NCI-H345 treated with DMSO at 0.1 percent for 48 hours (cell line): ENCODE data around the gene ENOX1.
A peak's percentile ranks its signal among the peaks of the same experiment; 100 is the strongest.

Experiments
- DNase-seq: peaks from one replicate; lab custom pipeline; 2025; ENCODE audit not compliant: unreplicated experiment; lab: John Stamatoyannopoulos, UW

Gene ENOX1

GRCh38 chr13:43329702-43330101 lies 457.1 kb downstream of the ENOX1 start:
- DNase-seq, result no peak

GRCh38 chr13:43328907-43329306 lies 457.9 kb downstream of the ENOX1 start:
- DNase-seq, result no peak

- DNase-seq, result no peak
Measured at GRCh38 chr13:43326100-43326499, 460.7 kb downstream of the ENOX1 start.

GRCh38 chr13:43325636-43326035 lies 461.1 kb downstream of the ENOX1 start:
- no peak for DNase-seq

GRCh38 chr13:43324129-43324528 lies 462.6 kb downstream of the ENOX1 start:
- no peak for DNase-seq

- DNase-seq, result no peak
Measured at GRCh38 chr13:43319617-43320444, 466.9 kb downstream of the ENOX1 start.

- DNase-seq, result no peak
Measured at GRCh38 chr13:43316946-43317353, 469.8 kb downstream of the ENOX1 start.

GRCh38 chr13:43316281-43316680 lies 470.5 kb downstream of the ENOX1 start:
- DNase-seq, result no peak

GRCh38 chr13:43315522-43315921 lies 471.2 kb downstream of the ENOX1 start:
- no peak for DNase-seq

GRCh38 chr13:43309311-43309710 lies 477.5 kb downstream of the ENOX1 start:
- no peak for DNase-seq

- DNase-seq, result peak; percentile 75
Measured at GRCh38 chr13:43307921-43308433, 478.8 kb downstream of the ENOX1 start.

GRCh38 chr13:43307221-43307920 lies 479.4 kb downstream of the ENOX1 start:
- DNase-seq, result no peak

- no peak for DNase-seq
Measured at GRCh38 chr13:43306372-43306771, 480.4 kb downstream of the ENOX1 start.

GRCh38 chr13:43305416-43305815 lies 481.4 kb downstream of the ENOX1 start:
- no peak for DNase-seq

GRCh38 chr13:43304945-43305344 lies 481.8 kb downstream of the ENOX1 start:
- DNase-seq, result no peak

GRCh38 chr13:43304449-43304848 lies 482.3 kb downstream of the ENOX1 start:
- no peak for DNase-seq

GRCh38 chr13:43303033-43303729 lies 483.6 kb downstream of the ENOX1 start:
- no peak for DNase-seq

- DNase-seq, result no peak
Measured at GRCh38 chr13:43301346-43301969, 485.3 kb downstream of the ENOX1 start.

- no peak for DNase-seq
Measured at GRCh38 chr13:43300865-43301264, 485.9 kb downstream of the ENOX1 start.

GRCh38 chr13:43299374-43299773 lies 487.4 kb downstream of the ENOX1 start:
- no peak for DNase-seq

- no peak for DNase-seq
Measured at GRCh38 chr13:43298816-43299215, 488.0 kb downstream of the ENOX1 start.
